ENCODE data around the gene DERL3. TPM values are rescaled to one million over a fixed set of nuclear protein-coding genes. Genes with fewer than 3 reads are reported as not detected.

The DERL3 gene
- total RNA-seq, 2 experiments from 2014 or later = 5.4 to 7.6 TPM

DNA sequence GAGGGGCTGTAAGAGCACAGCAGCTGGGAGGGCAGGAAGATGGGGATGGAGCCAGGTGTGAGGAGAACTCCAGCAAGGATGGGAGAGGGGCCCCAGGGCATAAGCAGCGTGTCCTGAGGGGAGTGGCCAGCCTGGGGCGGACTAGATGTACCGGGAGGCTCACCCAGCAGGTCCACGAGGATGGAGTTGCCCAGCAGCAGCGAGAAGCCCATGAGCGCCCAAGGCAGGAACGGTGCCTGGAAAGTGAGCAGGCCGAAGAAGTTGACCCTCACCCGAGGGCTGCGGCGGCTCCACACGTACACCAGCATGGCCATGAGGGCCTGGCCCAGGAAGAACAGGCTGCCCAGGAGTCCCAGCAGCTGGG is 1.3 kb downstream of the DERL3 start:
- Mint-ChIP-seq H3K27me3 (peaks cover 2% of the 10 kb centered on the region), H3K36me3 (ENCODE audit: low read depth) (peaks cover 2% of the 10 kb centered on the region), H3K9me3 (no peaks in the 10 kb centered on the region), H3K4me3 (peak overlapping the region; percentile 81), H3K4me1 (ENCODE audit: low read depth) (peaks cover 20% of the 10 kb centered on the region), H3K27ac (no peak overlapping the region)
- ChIA-PET CTCF (interaction anchor here (1.6 kb wide), 1 partner anchor 8 kb away, joined by 3 read pairs; no protein-coding TSS in a partner anchor), POLR2A (interaction anchor here (0.9 to 1.3 kb wide), 3 partner anchors 9 to 57 kb away, joined by 3 to 4 read pairs (median 3); partner anchors contain the start of gene MIF)
- ATAC-seq (no peak), DNase-seq (no peak)
- TF ChIP-seq, protein P1, sequence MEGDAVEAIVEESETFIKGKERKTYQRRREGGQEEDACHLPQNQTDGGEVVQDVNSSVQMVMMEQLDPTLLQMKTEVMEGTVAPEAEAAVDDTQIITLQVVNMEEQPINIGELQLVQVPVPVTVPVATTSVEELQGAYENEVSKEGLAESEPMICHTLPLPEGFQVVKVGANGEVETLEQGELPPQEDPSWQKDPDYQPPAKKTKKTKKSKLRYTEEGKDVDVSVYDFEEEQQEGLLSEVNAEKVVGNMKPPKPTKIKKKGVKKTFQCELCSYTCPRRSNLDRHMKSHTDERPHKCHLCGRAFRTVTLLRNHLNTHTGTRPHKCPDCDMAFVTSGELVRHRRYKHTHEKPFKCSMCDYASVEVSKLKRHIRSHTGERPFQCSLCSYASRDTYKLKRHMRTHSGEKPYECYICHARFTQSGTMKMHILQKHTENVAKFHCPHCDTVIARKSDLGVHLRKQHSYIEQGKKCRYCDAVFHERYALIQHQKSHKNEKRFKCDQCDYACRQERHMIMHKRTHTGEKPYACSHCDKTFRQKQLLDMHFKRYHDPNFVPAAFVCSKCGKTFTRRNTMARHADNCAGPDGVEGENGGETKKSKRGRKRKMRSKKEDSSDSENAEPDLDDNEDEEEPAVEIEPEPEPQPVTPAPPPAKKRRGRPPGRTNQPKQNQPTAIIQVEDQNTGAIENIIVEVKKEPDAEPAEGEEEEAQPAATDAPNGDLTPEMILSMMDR (IDR thresholded peaks at IDR 0.05) = no peak
- intact Hi-C loops (cut with micrococcal nuclease) = loop anchor here (5.0 kb wide), 1 partner anchor 65 kb away; the partner anchor contains the start of gene MMP11

DNA sequence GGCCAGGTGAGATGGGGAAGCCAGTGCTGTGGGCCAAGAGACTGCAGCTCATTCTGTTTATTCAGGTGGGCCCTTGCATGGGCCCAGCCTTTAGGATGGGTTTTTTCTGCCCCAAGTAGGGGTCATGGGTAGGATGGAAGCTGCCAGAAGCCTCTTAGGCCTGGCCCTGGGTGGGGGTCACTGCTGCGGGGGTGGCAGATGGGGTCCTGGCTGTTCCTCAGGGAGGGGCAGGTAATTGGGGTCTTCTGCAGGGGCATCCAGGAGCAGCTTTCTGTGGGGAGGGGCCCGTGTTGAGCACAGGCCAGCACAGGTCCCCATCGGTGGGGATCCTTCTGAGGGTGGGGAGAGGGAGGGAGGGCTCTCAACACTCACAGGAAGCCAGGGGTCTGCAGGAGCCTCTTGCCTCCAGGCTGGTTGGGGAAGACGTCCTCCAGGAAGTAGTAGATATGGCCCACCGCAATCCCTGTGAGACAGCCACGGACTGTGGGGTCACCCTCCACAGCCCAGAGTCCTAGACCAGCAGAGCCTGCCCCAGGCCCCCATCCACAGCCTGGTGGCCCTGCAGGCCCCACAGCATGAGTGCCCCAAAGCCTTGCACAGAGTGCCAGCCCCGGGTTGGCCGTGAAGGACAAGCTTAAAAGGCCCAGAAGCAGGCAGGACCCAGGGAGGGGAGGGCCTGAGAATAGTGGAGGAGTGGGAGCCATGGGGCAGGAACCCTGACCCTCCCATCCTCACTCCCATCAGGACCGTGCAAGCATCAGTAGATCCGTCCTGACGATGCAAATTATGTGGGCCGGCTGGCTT is 1.9 kb downstream of the DERL3 start:
- TF ChIP-seq, protein P1 (IDR thresholded peaks at IDR 0.05) = no peak
- ChIA-PET POLR2A (interaction anchor here (0.8 to 1.3 kb wide), 4 partner anchors 11 to 59 kb away, joined by 3 to 4 read pairs (median 3); partner anchors contain the start of gene MIF), CTCF (interaction anchor here (1.2 kb wide), 1 partner anchor 13 kb away, joined by 5 read pairs; no protein-coding TSS in a partner anchor)
- no peak overlapping the region for H3K27ac Mint-ChIP-seq
- peaks cover 20% of the 10 kb centered on the region for H3K4me1 Mint-ChIP-seq (ENCODE audit: low read depth)
- peak overlapping the region; percentile 81 for H3K4me3 Mint-ChIP-seq
- peaks cover 2% of the 10 kb centered on the region for H3K36me3 Mint-ChIP-seq (ENCODE audit: low read depth)
- intact Hi-C loops (cut with micrococcal nuclease) = loop anchor here (5.0 kb wide), 1 partner anchor 65 kb away; the partner anchor contains the start of gene MMP11
- DNase-seq (no peak), ATAC-seq (no peak)
- no peaks in the 10 kb centered on the region for H3K9me3 Mint-ChIP-seq
- H3K27me3 Mint-ChIP-seq = peaks cover 2% of the 10 kb centered on the region

DNA sequence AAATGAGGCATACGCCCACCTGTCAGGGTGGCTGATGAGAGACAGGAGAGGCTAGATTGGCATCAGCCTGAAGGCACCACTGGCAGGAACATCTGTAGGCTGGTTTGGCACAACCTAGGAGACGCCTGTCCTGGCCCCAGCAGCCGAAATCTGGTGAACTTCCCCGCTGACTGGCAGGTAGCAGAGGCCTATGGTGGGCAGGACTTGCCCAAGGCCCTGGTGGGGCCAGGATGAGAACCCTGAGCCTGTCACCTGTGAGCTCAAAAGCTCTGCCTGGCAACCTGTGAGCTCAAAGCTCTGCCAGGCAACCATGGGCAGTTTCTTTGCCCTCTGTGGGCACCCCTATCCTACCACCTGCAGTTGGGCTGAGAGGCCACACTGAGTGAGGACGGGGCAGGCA is 2.5 kb downstream of the DERL3 start:
- Mint-ChIP-seq H3K4me3 (no peak overlapping the region), H3K27ac (no peak overlapping the region), H3K9me3 (no peaks in the 10 kb centered on the region), H3K27me3 (peaks cover 2% of the 10 kb centered on the region), H3K4me1 (ENCODE audit: low read depth) (peaks cover 20% of the 10 kb centered on the region), H3K36me3 (ENCODE audit: low read depth) (peaks cover 2% of the 10 kb centered on the region)
- no peak for DNase-seq
- no peak for ATAC-seq
- intact Hi-C loops (cut with micrococcal nuclease) = loop anchor here (5.0 kb wide), 1 partner anchor 64 kb away; the partner anchor contains the start of gene MMP11
- ChIA-PET CTCF (interaction anchor here (1.2 kb wide), 1 partner anchor 13 kb away, joined by 5 read pairs; no protein-coding TSS in a partner anchor), POLR2A (interaction anchor here (0.8 to 1.3 kb wide), 3 partner anchors 12 to 60 kb away, joined by 3 to 4 read pairs (median 3); no protein-coding TSS in a partner anchor)
- TF ChIP-seq, protein P1 (IDR thresholded peaks at IDR 0.05) = no peak

DNA sequence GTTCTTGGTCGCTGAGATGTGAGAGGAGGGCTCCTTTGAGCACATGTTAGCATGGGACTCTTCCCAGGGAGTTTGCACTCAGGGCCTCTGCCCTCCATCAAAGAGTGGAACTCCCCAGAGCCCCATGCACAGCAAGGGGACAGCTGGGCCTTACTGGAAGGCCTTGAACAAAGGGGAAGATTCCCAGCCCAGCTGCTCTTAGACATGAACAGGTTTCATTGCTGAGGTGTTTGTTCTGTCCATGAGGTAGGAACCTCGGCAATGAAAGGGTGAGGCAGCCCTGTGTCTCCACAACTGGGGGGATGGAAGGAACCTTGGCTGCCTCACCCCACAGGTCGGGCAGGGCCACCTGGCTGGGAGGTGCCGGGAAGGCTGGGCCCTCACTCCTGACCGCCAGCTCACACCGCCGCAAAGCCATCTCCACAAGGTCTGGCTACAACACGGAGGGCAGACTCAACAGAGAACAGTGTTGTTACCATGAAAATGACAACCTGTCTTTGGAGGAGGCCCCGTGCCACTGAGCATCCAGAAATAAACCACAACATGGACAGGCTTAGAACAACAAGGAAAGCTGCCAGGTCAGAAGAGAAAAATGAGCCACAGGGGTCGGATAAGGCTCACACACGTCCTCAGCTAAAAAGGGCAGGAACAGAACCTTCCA is 3.2 kb downstream of the DERL3 start:
- no peak for DNase-seq
- ChIA-PET CTCF (interaction anchor here (1.1 to 1.8 kb wide), 4 partner anchors 14 to 244 kb away, joined by 3 to 8 read pairs (median 4); partner anchors contain the start of gene SLC2A11), POLR2A (interaction anchor here (0.8 to 1.3 kb wide), 2 partner anchors 12 to 38 kb away, joined by 4 read pairs; no protein-coding TSS in a partner anchor)
- no peak for ATAC-seq
- intact Hi-C loops (cut with micrococcal nuclease) = loop anchor here (5.0 kb wide), 1 partner anchor 63 kb away; the partner anchor contains the start of gene MMP11
- TF ChIP-seq, protein P1 (IDR thresholded peaks at IDR 0.05) = no peak
- H3K27ac Mint-ChIP-seq = no peak overlapping the region
- H3K27me3 Mint-ChIP-seq = peaks cover 2% of the 10 kb centered on the region
- H3K4me3 Mint-ChIP-seq = no peak overlapping the region
- H3K4me1 Mint-ChIP-seq (ENCODE audit: low read depth) = peaks cover 20% of the 10 kb centered on the region
- H3K36me3 Mint-ChIP-seq (ENCODE audit: low read depth) = peaks cover 6% of the 10 kb centered on the region
- H3K9me3 Mint-ChIP-seq = no peaks in the 10 kb centered on the region

Data from activated CD8-positive, alpha-beta T cell treated with anti-CD3 and anti-CD28 coated beads for 36 hours (primary cell).